ENCODE data around the gene SPC25.

- TF ChIP-seq CTCF (IDR thresholded peaks at IDR 0.05; ENCODE audit: poor library complexity, severe bottlenecking) (no peak), REST (IDR thresholded peaks at IDR 0.05; ENCODE audit: borderline replicate concordance) (no peak), SMC3 (conservative IDR thresholded peaks at IDR 0.05; ENCODE audit: poor library complexity) (peak; percentile 18)
These were observed at the start of gene SPC25 for GRCh38 chr2:168890006-168890782.

Data from neural cell (in vitro differentiated cells).